ENCODE results near the gene KANSL3. TPM values are rescaled to one million over a fixed set of nuclear protein-coding genes. Genes with fewer than 3 reads are reported as not detected.

KANSL3 gene
- total and polyA plus RNA-seq, 2 donors (not counting 1 experiment from before 2014, with no cell fraction given) = 15.9 to 36.5 TPM

DNA sequence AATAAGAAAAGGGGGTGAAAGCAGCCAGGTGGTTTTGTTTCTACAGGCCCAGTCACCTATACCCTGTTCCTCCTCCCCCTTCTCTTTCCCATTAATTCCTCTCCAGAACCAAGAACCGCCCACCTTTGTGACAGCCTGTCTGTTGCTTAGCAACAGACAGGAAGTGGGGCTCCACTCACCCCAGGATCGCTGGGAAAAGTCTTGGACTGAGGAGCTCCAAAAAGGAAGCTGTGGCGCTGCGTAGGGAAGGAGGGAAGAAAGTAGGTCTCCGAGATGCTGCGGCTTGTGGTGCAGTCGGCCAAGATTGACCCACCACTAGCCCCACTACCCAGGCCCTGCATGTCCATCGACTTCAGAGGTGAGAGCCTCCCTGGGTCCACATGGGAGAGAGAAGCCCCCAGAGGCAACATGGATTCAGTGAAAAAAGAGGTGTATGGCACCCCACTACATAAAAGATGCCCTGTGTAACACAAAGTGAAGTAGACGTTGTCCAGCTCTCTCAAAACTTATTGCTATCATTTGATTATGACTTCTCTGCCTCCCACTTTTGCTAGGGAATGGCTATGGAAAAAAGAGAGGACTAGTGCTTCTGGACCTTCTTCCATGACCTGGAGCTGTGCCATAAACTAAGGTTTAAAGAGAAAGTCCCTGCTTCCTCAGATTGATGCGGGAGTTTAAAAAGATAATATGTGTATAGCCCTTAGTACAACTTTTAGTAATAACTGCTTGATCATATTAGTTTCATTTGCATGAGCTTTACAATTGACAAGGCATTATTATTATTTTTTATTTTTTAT, 4.7 kb upstream of the KANSL3 start, which contains the start of gene FER1L5:
Gene FER1L5, plus strand, starts transcription at position 201 of the 797 bp plus-strand sequence. Its CDS starts 73 bp downstream, at position 274.
- H3K79me2 ChIP-seq (ENCODE audit: control insufficient read depth, insufficient read depth, low read length) = no peaks in the 10 kb centered on the region
- no peaks in the 10 kb centered on the region for H3K9me3 ChIP-seq (ENCODE audit: control insufficient read depth, insufficient read depth, low read depth, low read length)
- H3K36me3 ChIP-seq (ENCODE audit: control insufficient read depth, insufficient read depth, low read length) = no peaks in the 10 kb centered on the region
- no peaks in the 10 kb centered on the region for H4K20me1 ChIP-seq (ENCODE audit: control insufficient read depth, extremely low read depth, insufficient read depth, low read length)
- TF ChIP-seq EZH2 (IDR thresholded peaks at IDR 0.05; ENCODE audit: low read length, missing control alignments) = no peak
- TF ChIP-seq, protein P1, sequence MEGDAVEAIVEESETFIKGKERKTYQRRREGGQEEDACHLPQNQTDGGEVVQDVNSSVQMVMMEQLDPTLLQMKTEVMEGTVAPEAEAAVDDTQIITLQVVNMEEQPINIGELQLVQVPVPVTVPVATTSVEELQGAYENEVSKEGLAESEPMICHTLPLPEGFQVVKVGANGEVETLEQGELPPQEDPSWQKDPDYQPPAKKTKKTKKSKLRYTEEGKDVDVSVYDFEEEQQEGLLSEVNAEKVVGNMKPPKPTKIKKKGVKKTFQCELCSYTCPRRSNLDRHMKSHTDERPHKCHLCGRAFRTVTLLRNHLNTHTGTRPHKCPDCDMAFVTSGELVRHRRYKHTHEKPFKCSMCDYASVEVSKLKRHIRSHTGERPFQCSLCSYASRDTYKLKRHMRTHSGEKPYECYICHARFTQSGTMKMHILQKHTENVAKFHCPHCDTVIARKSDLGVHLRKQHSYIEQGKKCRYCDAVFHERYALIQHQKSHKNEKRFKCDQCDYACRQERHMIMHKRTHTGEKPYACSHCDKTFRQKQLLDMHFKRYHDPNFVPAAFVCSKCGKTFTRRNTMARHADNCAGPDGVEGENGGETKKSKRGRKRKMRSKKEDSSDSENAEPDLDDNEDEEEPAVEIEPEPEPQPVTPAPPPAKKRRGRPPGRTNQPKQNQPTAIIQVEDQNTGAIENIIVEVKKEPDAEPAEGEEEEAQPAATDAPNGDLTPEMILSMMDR (conservative IDR thresholded peaks at IDR 0.05 in 1 of 2, IDR thresholded peaks at IDR 0.05 in 1 of 2; ENCODE audit: low read depth in 1 of 2, low read length in 2 of 2) = no peak
- peak within 1 kb of the TSS; percentile 51 for H3K9ac ChIP-seq (ENCODE audit: insufficient read depth, low read length)
- DNase-seq (ENCODE audit: low read depth in 2 of 2) = peak; percentile 69 to 80
- no peaks in the 10 kb centered on the region for H3K27me3 ChIP-seq (ENCODE audit: control insufficient read depth, insufficient read depth, low read length)
- H3K4me1 ChIP-seq (ENCODE audit: control insufficient read depth, extremely low read depth, insufficient read depth, low read length) = no peaks in the 10 kb centered on the region
- H3K4me3 ChIP-seq (replicated peaks in 1 of 4; ENCODE audit: control extremely low read depth in 1 of 4, insufficient read depth in 1 of 4, low read depth in 3 of 4, low read length in 4 of 4) = peak within 1 kb of the TSS; percentile 58 to 65 (median 63)
- H3K4me2 ChIP-seq (ENCODE audit: extremely low read depth, insufficient read depth, low read length) = peak within 1 kb of the TSS; percentile 90
- peak within 1 kb of the TSS; percentile 59 for H3K27ac ChIP-seq (ENCODE audit: insufficient read depth, low read length)
- H2AFZ ChIP-seq (ENCODE audit: low read length) = peak within 1 kb of the TSS; percentile 98

- no peaks in the 10 kb centered on the region for H4K20me1 ChIP-seq (ENCODE audit: control insufficient read depth, extremely low read depth, insufficient read depth, low read length)
- H3K36me3 ChIP-seq (ENCODE audit: control insufficient read depth, insufficient read depth, low read length) = no peaks in the 10 kb centered on the region
- H2AFZ ChIP-seq (ENCODE audit: low read length) = no peak overlapping the region
- TF ChIP-seq, protein P1 (conservative IDR thresholded peaks at IDR 0.05 in 1 of 2, IDR thresholded peaks at IDR 0.05 in 1 of 2; ENCODE audit: low read depth in 1 of 2, low read length in 2 of 2) = no peak
- no peak for TF ChIP-seq EZH2 (IDR thresholded peaks at IDR 0.05; ENCODE audit: low read length, missing control alignments)
- peak overlapping the region; percentile 85 for H3K27ac ChIP-seq (ENCODE audit: insufficient read depth, low read length)
- no peaks in the 10 kb centered on the region for H3K27me3 ChIP-seq (ENCODE audit: control insufficient read depth, insufficient read depth, low read length)
- H3K9ac ChIP-seq (ENCODE audit: insufficient read depth, low read length) = peak overlapping the region; percentile 90
- peaks cover 32% of the 10 kb centered on the region for H3K79me2 ChIP-seq (ENCODE audit: control insufficient read depth, insufficient read depth, low read length)
- H3K4me1 ChIP-seq (ENCODE audit: control insufficient read depth, extremely low read depth, insufficient read depth, low read length) = peaks cover 2% of the 10 kb centered on the region
- H3K9me3 ChIP-seq (ENCODE audit: control insufficient read depth, insufficient read depth, low read depth, low read length) = no peaks in the 10 kb centered on the region
- DNase-seq (ENCODE audit: low read depth in 2 of 2) = peak; percentile 89 to 92
- peak overlapping the region; percentile 67 to 93 (median 84) for H3K4me3 ChIP-seq (replicated peaks in 1 of 4; ENCODE audit: control extremely low read depth in 1 of 4, insufficient read depth in 1 of 4, low read depth in 3 of 4, low read length in 4 of 4)
- H3K4me2 ChIP-seq (ENCODE audit: extremely low read depth, insufficient read depth, low read length) = peak overlapping the region; percentile 97
These were observed 548 bp downstream of the KANSL3 start for GRCh38 chr2:96637385-96638143.

GRCh38 chr2:96636551-96637171, 1.5 kb downstream of the KANSL3 start:
- no peaks in the 10 kb centered on the region for H3K9me3 ChIP-seq (ENCODE audit: control insufficient read depth, insufficient read depth, low read depth, low read length)
- peak in 1 of 2 donors; percentile 9 for DNase-seq (ENCODE audit: low read depth in 2 of 2)
- H3K4me3 ChIP-seq (replicated peaks in 1 of 4; ENCODE audit: control extremely low read depth in 1 of 4, insufficient read depth in 1 of 4, low read depth in 3 of 4, low read length in 4 of 4) = peak overlapping the region; percentile 67 to 93 (median 84)
- peak overlapping the region; percentile 97 for H3K4me2 ChIP-seq (ENCODE audit: extremely low read depth, insufficient read depth, low read length)
- TF ChIP-seq EZH2 (IDR thresholded peaks at IDR 0.05; ENCODE audit: low read length, missing control alignments) = no peak
- TF ChIP-seq, protein P1 (conservative IDR thresholded peaks at IDR 0.05 in 1 of 2, IDR thresholded peaks at IDR 0.05 in 1 of 2; ENCODE audit: low read depth in 1 of 2, low read length in 2 of 2) = no peak
- peaks cover 2% of the 10 kb centered on the region for H3K4me1 ChIP-seq (ENCODE audit: control insufficient read depth, extremely low read depth, insufficient read depth, low read length)
- H3K27ac ChIP-seq (ENCODE audit: insufficient read depth, low read length) = peak overlapping the region; percentile 85
- no peak overlapping the region for H3K9ac ChIP-seq (ENCODE audit: insufficient read depth, low read length)
- H3K36me3 ChIP-seq (ENCODE audit: control insufficient read depth, insufficient read depth, low read length) = no peaks in the 10 kb centered on the region
- no peaks in the 10 kb centered on the region for H4K20me1 ChIP-seq (ENCODE audit: control insufficient read depth, extremely low read depth, insufficient read depth, low read length)
- peaks cover 32% of the 10 kb centered on the region for H3K79me2 ChIP-seq (ENCODE audit: control insufficient read depth, insufficient read depth, low read length)
- no peak overlapping the region for H2AFZ ChIP-seq (ENCODE audit: low read length)
- no peaks in the 10 kb centered on the region for H3K27me3 ChIP-seq (ENCODE audit: control insufficient read depth, insufficient read depth, low read length)

Data from fibroblast of lung (primary cell).